ENCODE data around the gene RGS12.
"Not testable (repeated sequence)": the region's sequence is repeated elsewhere in the genome, so short reads cannot be mapped to it uniquely, and the experiment has no call there.

RGS12 gene

GRCh38 chr4:3299122-3299975 lies 6.5 kb downstream of the RGS12 start:
- DNase-seq (ENCODE audit: low read depth), result no peak

DNA sequence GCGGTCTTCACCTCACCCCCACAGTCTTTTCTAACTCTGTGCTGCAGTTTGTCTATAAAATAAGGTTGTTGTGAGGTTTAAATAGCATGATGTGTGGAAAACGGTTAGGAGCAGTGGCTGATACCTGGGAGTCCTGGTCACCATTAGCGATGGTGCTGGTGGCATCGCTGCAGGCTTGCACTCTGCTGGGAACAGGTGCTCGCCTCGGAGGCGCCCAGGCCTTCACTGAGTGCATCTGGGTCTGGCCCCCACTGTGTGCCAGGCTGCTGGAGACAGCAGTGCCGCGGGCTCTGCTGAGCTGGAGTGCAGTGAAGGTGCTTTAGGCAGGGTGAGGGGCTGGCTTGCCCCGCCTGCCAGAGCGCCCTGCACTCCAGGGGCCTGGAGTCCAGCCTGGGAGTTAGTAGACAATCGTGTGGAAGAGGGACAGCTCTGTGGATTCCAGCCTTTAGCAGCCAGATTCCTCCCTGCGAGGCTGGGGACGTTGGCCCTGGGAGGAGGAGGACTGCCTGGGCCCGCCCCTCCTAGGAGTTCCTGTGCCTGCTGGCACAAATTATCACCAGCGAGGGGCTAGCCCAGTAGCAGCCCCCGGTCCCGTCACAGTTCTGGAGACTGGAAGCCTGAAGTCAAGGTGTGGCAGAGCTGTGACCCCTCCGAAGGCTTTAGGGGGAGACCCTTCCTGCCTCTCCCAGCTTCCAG lies 7.3 kb downstream of the RGS12 start:
- DNase-seq (ENCODE audit: low read depth), result no peak

DNA sequence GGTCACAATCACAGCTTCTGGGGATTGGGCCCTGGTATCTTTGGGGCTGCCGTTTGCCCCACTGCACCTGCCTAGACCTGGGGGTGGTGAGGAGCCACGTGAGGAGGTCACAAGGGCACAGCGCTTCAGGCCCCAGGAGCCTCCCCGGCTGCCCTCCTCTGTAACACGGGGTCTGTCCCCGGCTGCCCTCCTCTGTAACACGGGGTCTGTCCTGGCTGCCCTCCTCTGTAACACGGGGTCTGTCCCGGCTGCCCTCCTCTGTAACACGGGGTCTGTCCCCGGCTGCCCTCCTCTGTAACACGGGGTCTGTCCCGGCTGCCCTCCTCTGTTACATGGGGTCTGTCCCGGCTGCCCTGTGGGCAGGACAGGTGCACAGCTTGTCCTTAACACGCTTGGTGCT lies 8.1 kb downstream of the RGS12 start:
- DNase-seq (ENCODE audit: low read depth), result not testable (repeated sequence)

- no peak for DNase-seq (ENCODE audit: low read depth)
These were observed 8.8 kb downstream of the RGS12 start for GRCh38 chr4:3301450-3302172.

DNA sequence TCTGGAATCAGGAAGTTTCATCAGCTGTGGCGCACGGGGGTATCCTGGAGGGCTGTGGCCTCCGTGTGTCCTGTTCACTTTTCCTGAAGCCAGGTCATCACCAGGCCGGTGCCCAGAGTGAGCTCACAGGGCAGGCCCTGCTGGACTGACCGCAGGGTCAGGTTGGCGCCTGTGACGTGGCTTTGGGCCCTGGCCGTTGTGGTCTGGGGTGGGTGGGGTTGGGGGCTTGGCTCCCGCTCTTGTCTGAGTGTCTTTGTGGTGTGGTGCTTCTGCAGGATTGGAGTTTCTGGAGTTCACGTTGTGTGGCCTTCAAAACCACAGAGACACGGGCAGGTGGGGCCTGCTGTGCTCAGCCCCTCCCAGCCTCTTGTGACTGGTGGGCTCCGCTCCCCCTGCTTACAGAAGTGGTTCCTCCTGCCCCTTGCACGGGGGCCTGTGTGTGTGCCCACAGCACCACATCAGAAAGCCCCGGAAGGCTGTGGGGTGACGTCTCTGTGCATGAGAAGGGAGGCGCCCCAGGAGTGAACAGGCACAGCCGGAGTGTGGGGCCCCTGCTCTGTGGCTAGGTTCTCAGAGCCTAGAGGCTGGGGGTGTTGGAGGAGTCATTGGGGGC lies 9.5 kb downstream of the RGS12 start:
- DNase-seq (ENCODE audit: low read depth), result no peak

DNA sequence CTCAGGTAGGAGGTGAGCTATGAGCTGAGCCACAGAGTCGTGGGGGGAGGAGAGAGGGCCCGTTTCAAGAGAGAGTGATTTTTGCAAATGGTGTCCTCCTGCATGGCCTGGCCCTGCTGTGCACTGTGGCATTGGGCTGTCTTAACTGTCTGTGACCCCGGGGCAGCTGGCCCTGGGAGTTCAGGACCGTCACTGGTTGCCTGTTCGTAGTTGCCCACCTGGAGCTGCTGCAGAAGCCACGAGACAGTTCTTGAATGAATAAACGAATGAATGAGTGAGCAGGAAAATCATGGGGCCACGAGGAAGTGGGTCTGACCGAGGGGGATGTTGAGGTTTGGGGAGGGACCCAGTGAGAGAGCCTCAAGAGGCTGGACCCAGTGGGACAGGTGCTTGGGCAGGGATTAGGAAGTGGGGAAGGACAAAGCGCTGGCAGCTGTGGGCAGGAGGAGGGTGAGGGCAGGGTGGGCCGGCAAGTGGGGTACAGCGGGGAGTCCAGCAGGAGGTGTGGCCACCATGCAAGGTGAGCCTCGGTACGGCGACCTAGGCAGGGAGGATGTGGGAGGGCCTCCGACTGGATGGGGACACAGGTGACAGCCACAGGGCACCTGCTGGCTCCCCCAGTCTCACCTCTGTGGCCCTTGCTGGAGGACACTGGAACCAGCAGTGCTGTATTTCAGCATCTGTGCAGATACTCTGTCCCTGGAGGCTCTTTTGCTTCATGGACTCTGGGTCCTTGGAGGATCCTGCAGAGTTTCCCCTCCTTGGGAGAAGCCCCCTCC lies 10.2 kb downstream of the RGS12 start:
- DNase-seq (ENCODE audit: low read depth), result no peak

- no peak for DNase-seq (ENCODE audit: low read depth)
These were observed 10.7 kb downstream of the RGS12 start for GRCh38 chr4:3303565-3303824.

- DNase-seq (ENCODE audit: low read depth), result no peak
These were observed 11.3 kb downstream of the RGS12 start for GRCh38 chr4:3303923-3304710.

DNA sequence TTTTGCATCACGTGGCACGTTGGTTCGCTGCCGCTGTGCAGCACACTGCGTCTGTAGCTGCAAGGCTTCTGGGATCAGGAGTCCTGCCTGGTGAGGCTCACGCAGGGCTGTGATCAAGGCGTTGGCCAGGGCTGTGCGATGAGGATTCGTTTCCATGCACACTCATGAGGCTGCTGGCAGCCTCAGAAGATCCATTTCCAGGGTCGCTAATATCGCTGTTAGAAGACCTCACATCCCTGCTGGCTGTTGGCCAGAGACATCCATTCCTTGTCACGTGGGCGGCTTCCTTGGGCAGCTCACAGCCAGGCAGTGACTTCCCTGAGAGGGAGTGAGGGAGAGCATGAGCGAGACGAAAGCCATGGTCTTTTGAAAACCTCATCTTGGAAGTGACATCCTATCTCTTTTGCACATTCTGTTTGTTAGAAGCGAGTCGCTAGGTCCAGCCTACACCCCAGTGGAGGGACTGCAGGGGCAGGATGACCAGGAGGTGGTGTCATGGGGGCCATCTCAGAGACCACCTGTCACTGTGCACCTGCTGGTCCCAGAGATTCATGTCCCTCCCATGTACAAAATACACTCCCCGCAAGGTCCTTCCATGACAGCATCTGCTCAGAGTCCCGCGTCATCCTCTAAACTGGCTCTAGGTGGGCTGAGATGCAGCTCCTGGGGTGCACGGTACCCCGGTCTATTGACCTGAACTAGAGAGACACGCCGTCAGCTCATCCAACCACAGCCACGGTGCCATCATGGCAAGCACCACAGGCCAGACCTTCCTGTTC lies 12.2 kb downstream of the RGS12 start:
- no peak for DNase-seq (ENCODE audit: low read depth)

- no peak for DNase-seq (ENCODE audit: low read depth)
These were observed 13.0 kb downstream of the RGS12 start for GRCh38 chr4:3305610-3306371.

- DNase-seq (ENCODE audit: low read depth), result no peak
These were observed 13.6 kb downstream of the RGS12 start for GRCh38 chr4:3306450-3306849.

DNA sequence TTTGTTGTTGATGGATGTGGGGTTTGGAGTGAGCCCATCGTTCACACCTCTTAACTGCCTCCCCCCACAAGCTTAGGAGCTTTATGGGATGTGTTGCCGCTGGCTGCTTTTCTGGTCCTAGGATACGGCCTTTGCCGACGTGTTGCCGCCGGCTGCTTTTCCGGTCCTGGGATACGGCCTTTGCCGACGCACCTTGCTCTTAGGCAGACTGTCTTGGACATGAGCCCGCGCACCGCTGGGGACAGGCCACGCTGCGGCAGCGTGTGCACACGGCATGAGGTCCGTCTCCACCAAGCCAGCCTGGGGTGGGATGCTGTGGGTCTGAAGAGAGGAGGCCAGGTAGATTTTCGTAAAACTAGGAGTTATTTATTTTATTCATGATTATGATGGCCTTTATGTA lies 14.2 kb downstream of the RGS12 start:
- no peak for DNase-seq (ENCODE audit: low read depth)

- DNase-seq (ENCODE audit: low read depth), result no peak
These were observed 14.7 kb downstream of the RGS12 start for GRCh38 chr4:3307486-3307885.

GRCh38 chr4:3307891-3308575 lies 15.2 kb downstream of the RGS12 start:
- DNase-seq (ENCODE audit: low read depth), result no peak

DNA sequence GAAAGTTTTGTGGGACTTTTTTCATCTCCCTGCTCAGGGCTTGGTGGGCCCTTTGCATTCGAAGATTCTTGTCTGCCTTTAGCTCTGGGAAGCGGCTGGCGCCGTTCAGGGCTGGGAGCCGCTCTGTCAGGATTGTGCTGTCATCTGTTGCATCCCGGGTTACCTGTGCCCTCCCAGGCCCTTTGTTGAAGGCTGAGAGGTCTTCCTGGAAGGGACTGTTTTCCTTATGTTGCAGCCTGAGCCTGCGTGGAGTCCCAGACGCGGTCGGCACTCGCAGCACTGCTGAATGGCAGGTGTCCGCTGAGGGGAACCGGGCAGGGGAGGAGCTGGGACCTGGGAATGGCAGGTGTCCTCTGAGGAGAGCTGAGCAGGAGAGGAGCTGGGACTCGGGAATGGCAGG lies 15.9 kb downstream of the RGS12 start:
- DNase-seq (ENCODE audit: low read depth), result no peak

DNA sequence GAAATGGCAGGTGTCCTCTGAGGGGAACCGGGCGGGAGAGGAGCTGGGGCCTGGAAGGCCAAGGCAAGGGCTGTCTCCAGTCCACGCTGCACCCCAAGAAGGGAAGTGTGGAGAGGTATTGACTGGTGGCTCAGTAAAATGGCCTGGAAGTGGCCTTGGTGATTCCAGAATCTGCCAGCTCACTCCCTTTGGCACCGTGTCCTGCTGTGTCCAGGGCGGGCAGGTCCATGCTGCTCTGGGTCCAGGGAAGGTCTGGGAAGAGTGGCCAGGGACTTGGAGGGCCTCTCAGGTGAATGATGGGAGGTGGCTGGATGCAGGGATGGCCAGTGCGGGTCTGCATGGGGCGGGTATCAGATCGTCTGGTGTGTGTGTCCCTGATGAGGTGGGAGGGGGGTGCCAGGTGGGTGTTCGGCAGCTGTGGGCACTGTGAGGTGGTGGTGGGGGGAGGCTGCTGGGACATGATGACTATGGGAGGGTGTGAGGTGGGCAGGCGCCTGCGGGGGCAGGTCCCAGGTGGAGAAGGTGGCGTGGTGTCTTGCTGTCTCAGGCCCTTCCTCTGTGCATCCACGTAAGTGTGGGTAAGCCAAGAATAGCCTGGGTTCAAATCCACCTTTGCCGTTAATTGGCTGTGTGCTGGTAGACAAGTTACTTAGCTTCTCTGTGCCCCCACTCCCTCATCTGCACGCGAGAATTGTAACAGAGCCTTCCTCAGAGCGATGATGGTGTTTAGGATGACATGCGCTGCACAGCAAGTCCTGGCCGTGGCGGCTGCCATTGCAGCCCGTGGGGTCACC lies 17.7 kb downstream of the RGS12 start:
- DNase-seq (ENCODE audit: low read depth), result no peak

DNA sequence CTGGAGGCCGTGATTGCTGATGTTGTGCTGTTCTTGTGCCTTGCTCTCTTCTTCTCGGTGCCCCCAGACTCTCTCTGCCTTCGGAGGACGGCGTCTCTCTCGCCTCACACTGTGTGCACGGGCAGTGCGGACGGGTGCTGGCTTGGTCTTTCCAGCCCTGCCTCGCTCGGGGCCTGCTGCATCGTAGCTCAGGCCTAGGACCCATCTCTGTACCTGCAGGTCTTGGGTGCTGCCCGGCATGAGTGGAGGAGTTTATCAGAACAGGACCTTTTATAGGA lies 18.2 kb downstream of the RGS12 start:
- no peak for DNase-seq (ENCODE audit: low read depth)

GRCh38 chr4:3311489-3312171 lies 18.8 kb downstream of the RGS12 start:
- DNase-seq (ENCODE audit: low read depth), result no peak

Data from fibroblast of the conjunctiva (primary cell).